Stimulated activated naive CD4-positive, alpha-beta T cell (primary cell): ENCODE measurements around the gene GLRA2.

Experiments used
- DNase-seq, 6 experiments: peaks; one replicate each; lab custom pipeline; 2025; lab: John Stamatoyannopoulos, UW

GLRA2 gene

GRCh38 chrX:14702145-14702544, 172.8 kb downstream of the GLRA2 start:
- DNase-seq: no peak

GRCh38 chrX:14712096-14712495, 182.8 kb downstream of the GLRA2 start:
- DNase-seq: no peak

GRCh38 chrX:14717949-14718348, 188.6 kb downstream of the GLRA2 start:
- DNase-seq: no peak

- no peak for DNase-seq
Observed at GRCh38 chrX:14718403-14718802, 189.1 kb downstream of the GLRA2 start.

- DNase-seq: no peak
Observed at GRCh38 chrX:14729058-14729457, 199.7 kb downstream of the GLRA2 start.

GRCh38 chrX:14738643-14739042, 209.3 kb downstream of the GLRA2 start:
- no peak for DNase-seq

- no peak for DNase-seq
Observed at GRCh38 chrX:14753441-14753840, 224.1 kb downstream of the GLRA2 start.

GRCh38 chrX:14758029-14758491, 228.7 kb downstream of the GLRA2 start:
- DNase-seq: no peak

- no peak for DNase-seq
Observed at GRCh38 chrX:14775416-14775815, 246.1 kb downstream of the GLRA2 start.

GRCh38 chrX:14776901-14777300, 247.6 kb downstream of the GLRA2 start:
- no peak for DNase-seq

GRCh38 chrX:14777525-14777924, 248.2 kb downstream of the GLRA2 start:
- no peak for DNase-seq

GRCh38 chrX:14779580-14779979, 250.2 kb downstream of the GLRA2 start:
- no peak for DNase-seq
